HEK293 (cell line): ENCODE measurements around the gene PCSK5.

Experiments
- CTCF ChIA-PET: fragments of 350-600 bp; formaldehyde crosslinking; extraction: SDS; loops from one replicate; lab custom pipeline; 2021; ENCODE audit warnings: antibody characterized with exemption; lab: Yijun Ruan, JAX
- POLR2A ChIA-PET: fragments of 300-600 bp; formaldehyde crosslinking; extraction: SDS; loops from one replicate; lab custom pipeline; 2020; ENCODE audit warnings: antibody characterized with exemption, inconsistent platforms; lab: Yijun Ruan, JAX
- H3K27ac ChIP-seq: fragments of 200-500 bp; sonication (Bioruptor generic); 2 replicates; pipeline ENCODE4 v1.5.1; 2014; ENCODE audit warnings: low read depth, low read length, control low read depth, inconsistent platforms; ENCODE audit errors: extremely low read depth
- H3K36me3 ChIP-seq, 2 experiments: fragments of 200-500 bp in 1 of 2; sonication (Bioruptor generic) in 1 of 2; 1 replicate in 1 of 2; 2 replicates in 1 of 2; pipeline ENCODE4 v1.5.1; 2014 to 2017; ENCODE audit warnings: inconsistent platforms in 2 of 2, low read length in 2 of 2; ENCODE audit not compliant: control insufficient read depth in 2 of 2, insufficient read depth in 1 of 2
- H3K4me1 ChIP-seq: fragments of 200-500 bp; sonication (Bioruptor generic); 2 replicates; pipeline ENCODE4 v1.5.1; 2014; ENCODE audit warnings: mild to moderate bottlenecking, low read length, inconsistent platforms; ENCODE audit not compliant: control insufficient read depth, insufficient read depth
- H3K4me3 ChIP-seq: 2 replicates; pipeline ENCODE4 v1.5.1; 2011; ENCODE audit warnings: low read depth, mild to moderate bottlenecking, control low read depth, low read length, moderate library complexity
- H3K9me3 ChIP-seq: fragments of 200-500 bp; sonication (Bioruptor generic); 2 replicates; pipeline ENCODE4 v1.5.1; 2014; ENCODE audit warnings: low read depth, low read length, inconsistent platforms; ENCODE audit not compliant: control insufficient read depth, insufficient read depth
- ELK4 ChIP-seq: IDR thresholded peaks from 2 replicates; pipeline ENCODE4 v1.6.1; 2011; ENCODE audit warnings: mild to moderate bottlenecking, low read depth, low read length, borderline replicate concordance
- MEIS1 ChIP-seq: sonication (generic); formaldehyde crosslinking; IDR thresholded peaks from 2 replicates; pipeline ENCODE4 v1.8.1; 2022; ENCODE audit warnings: missing genetic modification reagents, mild to moderate bottlenecking, borderline replicate concordance
- MYNN ChIP-seq: fragments of 450-650 bp; formaldehyde crosslinking; IDR thresholded peaks from 2 replicates; pipeline ENCODE4 v1.5.1; 2016; ENCODE audit warnings: missing biosample characterization, missing genetic modification characterization, borderline replicate concordance
- TRIM28 ChIP-seq: IDR thresholded peaks from 2 replicates; pipeline ENCODE4 v1.6.1; 2011; ENCODE audit warnings: low read length, control low read depth, borderline replicate concordance
- ZBTB1 ChIP-seq: fragments of 450-650 bp; formaldehyde crosslinking; IDR thresholded peaks from 2 replicates; pipeline ENCODE4 v1.5.1; 2016; ENCODE audit warnings: missing biosample characterization, missing genetic modification characterization
- ZBTB17 ChIP-seq: fragments of 450-650 bp; formaldehyde crosslinking; IDR thresholded peaks from 2 replicates; pipeline ENCODE4 v1.5.1; 2016; ENCODE audit warnings: missing biosample characterization, missing genetic modification characterization
- ZNF155 ChIP-seq: fragments of 450-650 bp; formaldehyde crosslinking; IDR thresholded peaks from 2 replicates; pipeline ENCODE4 v1.5.1; 2016; ENCODE audit warnings: missing biosample characterization, missing genetic modification characterization
- ZNF157 ChIP-seq: fragments of 450-650 bp; formaldehyde crosslinking; IDR thresholded peaks from 2 replicates; pipeline ENCODE4 v1.5.1; 2016; ENCODE audit warnings: missing biosample characterization, missing genetic modification characterization
- ZNF280C ChIP-seq: fragments of 450-650 bp; formaldehyde crosslinking; IDR thresholded peaks from 2 replicates; pipeline ENCODE4 v1.5.1; 2016; ENCODE audit warnings: missing biosample characterization, missing genetic modification characterization
- ZNF391 ChIP-seq: fragments of 450-650 bp; formaldehyde crosslinking; IDR thresholded peaks from 2 replicates; pipeline ENCODE4 v1.5.1; 2016; ENCODE audit warnings: low read depth, missing biosample characterization, missing genetic modification characterization, borderline replicate concordance
- ZNF423 ChIP-seq: fragments of 450-650 bp; formaldehyde crosslinking; IDR thresholded peaks from 2 replicates; pipeline ENCODE4 v1.5.1; 2016; ENCODE audit warnings: missing biosample characterization, missing genetic modification characterization
- ZNF558 ChIP-seq: fragments of 450-650 bp; formaldehyde crosslinking; IDR thresholded peaks from 2 replicates; pipeline ENCODE4 v1.5.1; 2016; ENCODE audit warnings: missing biosample characterization, missing genetic modification characterization
- ZNF621 ChIP-seq: fragments of 450-650 bp; formaldehyde crosslinking; IDR thresholded peaks from 2 replicates; pipeline ENCODE4 v1.5.1; 2017; ENCODE audit warnings: missing biosample characterization, missing genetic modification characterization
- ZNF701 ChIP-seq: fragments of 450-650 bp; formaldehyde crosslinking; IDR thresholded peaks from 2 replicates; pipeline ENCODE4 v1.5.1; 2016; ENCODE audit warnings: missing biosample characterization, missing genetic modification characterization
- ZNF776 ChIP-seq: fragments of 450-650 bp; formaldehyde crosslinking; IDR thresholded peaks from 2 replicates; pipeline ENCODE4 v1.5.0; 2017; ENCODE audit warnings: missing biosample characterization, missing genetic modification characterization, borderline replicate concordance
- ZSCAN23 ChIP-seq: fragments of 450-650 bp; formaldehyde crosslinking; IDR thresholded peaks from 2 replicates; pipeline ENCODE4 v1.5.1; 2016; ENCODE audit warnings: missing biosample characterization, missing genetic modification characterization

Gene PCSK5

GRCh38 chr9:76292246-76292645 lies 401.8 kb downstream of the PCSK5 start (continued):
- TF ChIP-seq ZSCAN23 (tag by site-specific recombination): no peak
- TF ChIP-seq MYNN (tag by site-specific recombination): no peak
- no peak for TF ChIP-seq MEIS1 (CRISPR knock-in tag)
- no peak for TF ChIP-seq ZNF558
- no peak for TF ChIP-seq ZNF155 (tag by site-specific recombination)
- no peak for TF ChIP-seq ZNF621 (tag by site-specific recombination)
- TF ChIP-seq TRIM28: no peak
- TF ChIP-seq ZNF280C (tag by site-specific recombination): no peak
- TF ChIP-seq, all 188 proteins: peak for 0

DNA sequence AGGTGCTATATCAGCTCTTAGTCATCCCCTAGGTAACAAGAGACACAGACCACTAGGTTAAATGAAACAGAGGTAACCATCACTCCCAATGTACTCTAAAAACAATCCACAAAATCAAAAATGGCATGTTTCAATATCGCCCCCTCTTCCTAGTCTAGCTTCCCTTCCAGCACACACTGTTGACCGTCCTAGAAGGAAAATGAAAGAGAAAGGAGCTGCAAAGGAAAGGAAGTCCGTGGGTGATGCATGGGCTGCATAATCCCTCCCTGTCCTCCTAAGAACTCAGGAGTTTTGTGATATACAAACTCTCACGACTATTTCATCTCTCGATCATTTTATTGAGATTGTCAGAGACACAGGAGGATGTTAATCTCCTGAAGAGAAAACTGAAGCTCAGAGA lies 402.2 kb downstream of the PCSK5 start:
- no peak overlapping the region for H3K4me3 ChIP-seq
- H3K9me3 ChIP-seq: no peaks in the 10 kb centered on the region
- CTCF ChIA-PET: interaction anchor here (0.5 to 2.2 kb wide), 3 partner anchors 9 to 693 kb away, joined by 3 to 10 read pairs (median 3); no protein-coding TSS in a partner anchor
- H3K36me3 ChIP-seq: no peaks in the 10 kb centered on the region
- no peak overlapping the region for H3K27ac ChIP-seq
- no peak for TF ChIP-seq ZBTB1 (tag by site-specific recombination)
- POLR2A ChIA-PET: interaction anchor here (0.9 kb wide), 1 partner anchor 402 kb away, joined by 4 read pairs; the partner anchor contains the start of gene PCSK5
- no peaks in the 10 kb centered on the region for H3K4me1 ChIP-seq

GRCh38 chr9:76294301-76294700 lies 403.8 kb downstream of the PCSK5 start:
- Histone ChIP-seq H3K4me3 (no peak overlapping the region), H3K9me3 (no peaks in the 10 kb centered on the region)
- ChIA-PET POLR2A (interaction anchor here (0.7 kb wide), 1 partner anchor 21 kb away, joined by 6 read pairs; no protein-coding TSS in a partner anchor), CTCF (interaction anchor here (0.6 to 1.0 kb wide), 4 partner anchors 84 to 1131 kb away, joined by 3 to 4 read pairs (median 4); no protein-coding TSS in a partner anchor)
- no peak for TF ChIP-seq ZNF776 (tag by site-specific recombination)
- TF ChIP-seq, all 188 proteins: peak for 0
- H3K36me3 ChIP-seq: no peaks in the 10 kb centered on the region
- no peak overlapping the region for H3K27ac ChIP-seq
- H3K4me1 ChIP-seq: no peaks in the 10 kb centered on the region

DNA sequence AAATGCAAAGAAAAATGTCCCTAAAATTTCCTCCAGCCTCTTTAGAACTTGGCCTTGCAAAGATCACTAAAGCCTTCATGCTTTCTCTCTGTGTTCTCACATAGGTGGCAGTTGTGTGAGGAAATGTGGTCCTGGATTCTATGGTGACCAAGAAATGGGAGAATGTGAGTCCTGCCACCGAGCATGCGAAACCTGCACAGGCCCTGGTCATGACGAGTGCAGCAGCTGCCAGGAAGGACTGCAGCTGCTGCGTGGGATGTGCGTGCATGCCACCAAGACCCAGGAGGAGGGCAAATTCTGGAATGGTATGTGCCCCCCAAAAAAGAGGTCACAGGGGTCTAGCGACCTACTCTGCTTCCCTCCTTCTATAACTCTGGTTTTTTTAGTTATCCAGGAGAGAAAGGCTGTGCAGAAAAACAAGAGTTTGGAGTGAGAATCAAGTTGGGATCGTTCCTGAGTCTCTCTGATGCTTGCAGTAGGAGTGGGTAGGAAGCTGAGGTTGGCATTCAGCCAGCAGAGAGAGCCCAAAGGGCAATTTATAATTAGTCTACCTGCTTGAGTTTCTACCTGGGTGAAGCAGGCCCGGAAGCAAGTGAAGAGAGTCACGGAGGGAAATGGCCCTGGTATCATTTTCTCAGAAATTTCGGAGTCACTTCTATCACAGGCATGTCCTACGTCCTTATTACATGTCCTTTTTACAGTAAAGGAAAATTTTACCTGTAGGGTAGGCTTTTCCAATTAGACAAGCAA lies 406.3 kb downstream of the PCSK5 start:
- H3K36me3 ChIP-seq: no peaks in the 10 kb centered on the region
- TF ChIP-seq ZNF701: no peak
- no peak for TF ChIP-seq ZNF391 (tag by site-specific recombination)
- no peak for TF ChIP-seq ZNF157 (tag by site-specific recombination)
- TF ChIP-seq ZBTB17 (tag by site-specific recombination): no peak
- TF ChIP-seq ELK4: no peak
- no peak for TF ChIP-seq ZNF423 (tag by site-specific recombination)
- POLR2A ChIA-PET: no interaction called here
- no peaks in the 10 kb centered on the region for H3K4me1 ChIP-seq
- H3K9me3 ChIP-seq: no peaks in the 10 kb centered on the region
- H3K4me3 ChIP-seq: no peak overlapping the region
- CTCF ChIA-PET: interaction anchor here (0.5 to 1.8 kb wide), 5 partner anchors 14 to 427 kb away, joined by 3 to 6 read pairs (median 3); no protein-coding TSS in a partner anchor
- H3K27ac ChIP-seq: no peak overlapping the region
